Mesenteric fat pad (tissue), 1 donor: ENCODE results near the gene NEK6. TPM values are rescaled to one million over a fixed set of nuclear protein-coding genes. Genes with fewer than 3 reads are reported as not detected.

Source experiments
- DNase-seq: peaks from one replicate; pipeline ENCODE4 v3.0.0-alpha.2; 2020; ENCODE audit warnings: low spot score
- total RNA-seq: library from RNA; stranded (reverse); fragmentation: NEBNext Ultra II Directional; extraction: Animal tissue kit (Norgen Biotek cat#: 25700); gene quantifications from one replicate; pipeline ENCODE4 v1.2.1, GENCODE V29; 2021
- donor health status: DM: yes; HTN: yes; CAD: no.

The NEK6 gene
- total RNA-seq, 1 donor from 2014 or later: 97.9 TPM

- no peak for DNase-seq
Measured at GRCh38 chr9:124368692-124369091, 110.9 kb downstream of the NEK6 start.

GRCh38 chr9:124369231-124369797, 111.6 kb downstream of the NEK6 start:
- DNase-seq: no peak

GRCh38 chr9:124370896-124371582, 113.3 kb downstream of the NEK6 start:
- DNase-seq: no peak

GRCh38 chr9:124372038-124372437, 114.3 kb downstream of the NEK6 start:
- no peak for DNase-seq

GRCh38 chr9:124373386-124373785, 115.6 kb downstream of the NEK6 start:
- DNase-seq: no peak

- DNase-seq: no peak
Measured at GRCh38 chr9:124373851-124374250, 116.1 kb downstream of the NEK6 start.

- no peak for DNase-seq
Measured at GRCh38 chr9:124375726-124376125, 118.0 kb downstream of the NEK6 start.

- no peak for DNase-seq
Measured at GRCh38 chr9:124376329-124376728, 118.6 kb downstream of the NEK6 start.

- DNase-seq: no peak
Measured at GRCh38 chr9:124377551-124378406, 120.0 kb downstream of the NEK6 start.

- no peak for DNase-seq
Measured at GRCh38 chr9:124381170-124381945, 123.6 kb downstream of the NEK6 start.

- no peak for DNase-seq
Measured at GRCh38 chr9:124384210-124384609, 126.5 kb downstream of the NEK6 start.

- no peak for DNase-seq
Measured at GRCh38 chr9:124384846-124385245, 127.1 kb downstream of the NEK6 start.

- DNase-seq: no peak
Measured at GRCh38 chr9:124385623-124386022, 127.9 kb downstream of the NEK6 start.

- no peak for DNase-seq
Measured at GRCh38 chr9:124386201-124386600, 128.5 kb downstream of the NEK6 start.

- DNase-seq: no peak
Measured at GRCh38 chr9:124388275-124389048, 130.7 kb downstream of the NEK6 start.

- no peak for DNase-seq
Measured at GRCh38 chr9:124389146-124389939, 131.6 kb downstream of the NEK6 start.

- no peak for DNase-seq
Measured at GRCh38 chr9:124390794-124391658, 133.3 kb downstream of the NEK6 start.

GRCh38 chr9:124392254-124392870, 134.6 kb downstream of the NEK6 start:
- DNase-seq: no peak
